Measurements from ENCODE around the gene BTC. TPM values are rescaled to one million over a fixed set of nuclear protein-coding genes. Genes with fewer than 3 reads are reported as not detected.

BTC gene, protein sequence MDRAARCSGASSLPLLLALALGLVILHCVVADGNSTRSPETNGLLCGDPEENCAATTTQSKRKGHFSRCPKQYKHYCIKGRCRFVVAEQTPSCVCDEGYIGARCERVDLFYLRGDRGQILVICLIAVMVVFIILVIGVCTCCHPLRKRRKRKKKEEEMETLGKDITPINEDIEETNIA
- not detected in 2 replicates for total RNA-seq

DNA sequence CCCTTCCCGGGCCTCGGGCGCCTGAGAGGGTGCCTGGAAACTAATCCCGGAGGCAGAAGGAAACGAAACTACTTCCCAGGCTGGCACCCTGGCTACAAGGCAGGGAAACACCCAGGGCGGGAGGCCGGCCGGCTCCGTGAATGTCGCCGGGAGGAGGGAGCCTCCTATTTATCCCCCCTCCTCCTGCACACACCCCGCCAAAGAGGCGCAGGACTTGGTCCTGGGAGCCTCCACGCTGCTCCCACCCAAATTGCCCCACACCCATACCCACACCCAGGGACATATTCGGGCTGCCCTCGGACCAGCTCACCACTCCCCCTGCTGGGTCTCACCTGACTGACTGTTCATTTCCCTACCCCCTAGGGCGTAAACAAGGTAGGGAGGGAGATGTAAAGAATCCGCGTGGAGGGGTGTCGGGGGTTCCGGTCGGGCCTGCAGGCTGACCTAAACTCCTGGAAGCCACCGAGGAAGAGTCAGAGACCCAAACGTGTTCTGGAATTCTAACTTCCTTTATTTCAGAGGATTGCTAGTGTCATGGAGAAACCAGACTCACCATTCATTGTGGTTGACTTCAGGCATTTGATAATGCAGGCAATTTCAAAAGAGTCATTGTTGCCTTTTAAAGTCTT lies at the start of gene BTC:
Gene BTC (minus strand): TSS at position 142 of the 629 bp plus-strand sequence. CDS start 198 bp downstream, outside the sequence.

Other genes with a start within 250 kb of the BTC start
- 1.8 and 2.0 TPM in 2 replicates for gene PARM1, start 138.6 kb upstream of the BTC start, total RNA-seq